NOMO-1 treated with DMSO at 0.1 percent for 48 hours (cell line): ENCODE measurements around the gene METTL25B.

ENCODE experiments used
- DNase-seq: peaks from one replicate; lab custom pipeline; 2025; ENCODE audit not compliant: unreplicated experiment; lab: John Stamatoyannopoulos, UW

METTL25B gene

DNA sequence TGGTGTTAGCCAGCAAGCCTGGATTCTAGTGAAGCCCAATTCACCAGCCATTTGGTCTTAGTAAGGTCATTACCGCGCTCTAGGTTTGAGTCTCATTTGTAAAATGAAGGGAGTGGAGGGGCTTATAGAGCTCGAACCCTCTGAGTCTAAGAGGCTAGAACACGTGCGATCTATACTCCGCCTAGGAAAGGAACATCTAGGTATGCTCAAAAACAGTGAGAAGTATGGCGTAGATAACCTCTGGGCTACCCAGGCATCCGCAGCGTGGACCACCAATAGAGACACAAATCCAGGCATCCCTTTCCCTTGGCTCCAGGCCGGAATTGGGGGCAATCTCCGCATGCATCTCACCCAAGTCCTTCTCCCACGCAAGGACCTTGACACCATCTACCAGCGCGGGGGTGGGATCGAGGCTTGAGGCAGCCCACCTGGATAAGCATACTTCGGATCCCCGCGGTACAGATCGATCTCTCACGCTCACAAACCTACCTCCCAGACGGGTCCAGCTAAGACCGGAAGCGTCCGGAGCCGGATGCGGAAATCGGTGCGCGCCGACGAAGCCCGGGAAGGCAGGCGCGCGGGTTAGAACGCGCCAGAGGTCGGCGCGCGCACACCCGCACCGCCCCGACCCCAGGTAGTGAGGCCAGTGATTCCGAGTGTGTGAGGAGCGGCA lies at the start of gene METTL25B:
TSS of gene METTL25B (plus strand) at position 544 of the 673 bp plus-strand sequence. CDS start 636 bp downstream, outside the sequence.
- peak; percentile 74 for DNase-seq

- DNase-seq = no peak
Observed at GRCh38 chr1:156680056-156680455, 48.2 kb upstream of the METTL25B start.

- no peak for DNase-seq
Observed at GRCh38 chr1:156681196-156681960, 46.9 kb upstream of the METTL25B start.

DNA sequence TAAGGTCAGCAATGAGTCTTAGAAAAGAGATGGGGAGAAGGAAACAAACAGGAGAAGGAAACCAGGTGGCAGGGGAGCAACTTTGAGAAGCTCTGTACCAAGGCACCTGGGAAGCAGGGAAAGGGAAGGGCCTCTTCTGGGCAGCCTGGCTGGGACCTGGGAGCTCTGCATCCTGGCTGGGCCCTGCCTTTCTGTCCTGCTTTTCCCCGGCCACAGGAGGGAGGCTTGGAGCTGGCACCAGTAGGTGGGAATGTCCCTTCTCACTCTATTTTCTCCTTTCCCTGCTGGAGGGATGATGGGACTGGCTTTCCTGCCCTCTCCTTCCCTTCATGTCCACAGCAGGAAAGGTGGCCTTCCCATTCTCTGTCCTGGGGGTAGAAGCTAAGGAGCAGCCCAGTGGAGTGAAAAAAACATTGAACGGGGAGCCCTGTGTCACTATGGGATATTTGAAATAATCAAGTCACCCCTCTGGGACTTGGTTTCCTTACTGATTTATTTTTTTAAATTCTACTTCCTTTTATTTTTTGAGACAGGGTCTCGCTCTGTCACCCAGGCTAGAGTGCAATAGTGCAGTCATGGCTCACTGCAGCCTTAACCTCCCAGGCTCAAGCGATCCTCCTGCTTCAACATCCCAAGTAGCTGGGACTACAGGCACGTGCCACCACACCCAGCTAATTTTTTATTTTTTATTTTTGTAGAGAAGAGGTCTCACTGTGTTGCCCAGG lies 45.9 kb upstream of the METTL25B start:
- no peak for DNase-seq

DNA sequence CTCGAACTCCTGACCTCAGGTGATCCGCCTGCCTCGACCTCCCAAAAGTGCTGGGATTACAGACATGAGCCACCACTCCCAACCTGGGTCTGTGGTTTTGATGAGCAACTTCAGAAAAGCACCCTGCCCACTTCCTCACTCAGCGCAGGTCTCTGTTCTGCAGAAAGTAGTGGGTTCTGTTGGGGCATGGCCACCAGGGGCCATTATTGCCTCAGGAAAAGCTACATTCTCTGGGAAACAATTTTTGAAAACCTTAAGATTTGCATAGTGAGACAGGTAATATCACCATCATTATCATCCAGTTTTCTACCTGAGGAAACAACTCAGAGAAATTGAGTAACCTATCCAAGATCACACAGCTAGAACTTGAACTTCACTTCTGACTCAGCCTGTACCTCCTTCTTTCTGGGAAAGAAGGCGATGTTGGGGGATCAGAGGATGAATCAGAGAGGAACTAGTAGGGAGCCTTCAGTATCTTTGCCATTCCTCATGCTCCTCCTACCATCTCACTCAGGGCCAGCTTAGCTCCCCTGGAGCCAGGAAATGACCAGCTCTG lies 44.0 kb upstream of the METTL25B start:
- DNase-seq = no peak

- peak; percentile 76 for DNase-seq
Observed at GRCh38 chr1:156689035-156689952, 39.0 kb upstream of the METTL25B start.

- no peak for DNase-seq
Observed at GRCh38 chr1:156689953-156690674, 38.2 kb upstream of the METTL25B start.

GRCh38 chr1:156690675-156691036 lies 37.6 kb upstream of the METTL25B start:
- no peak for DNase-seq

DNA sequence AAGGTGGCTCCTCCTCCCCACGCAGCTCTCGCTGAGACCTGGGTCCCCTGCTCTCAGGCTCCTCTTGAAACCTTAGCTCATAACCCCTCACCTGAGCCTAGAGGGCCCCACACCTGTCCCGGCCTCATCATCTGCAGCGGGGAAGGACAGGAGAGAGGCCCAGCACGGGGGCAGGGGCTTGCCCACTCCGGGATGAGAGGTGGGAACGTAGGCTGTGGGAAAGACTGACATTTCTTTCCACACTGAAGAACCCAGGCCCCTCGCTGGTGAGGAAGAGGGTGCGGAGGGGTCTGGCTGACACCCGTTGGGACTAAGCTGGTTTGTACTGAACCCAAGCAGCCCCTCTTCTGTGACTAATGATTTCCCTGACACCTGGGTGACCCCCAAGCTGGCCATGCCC lies 37.1 kb upstream of the METTL25B start:
- DNase-seq = no peak

GRCh38 chr1:156691665-156692440 lies 36.4 kb upstream of the METTL25B start:
- DNase-seq = no peak

GRCh38 chr1:156692441-156692924 lies 35.8 kb upstream of the METTL25B start:
- DNase-seq = no peak

DNA sequence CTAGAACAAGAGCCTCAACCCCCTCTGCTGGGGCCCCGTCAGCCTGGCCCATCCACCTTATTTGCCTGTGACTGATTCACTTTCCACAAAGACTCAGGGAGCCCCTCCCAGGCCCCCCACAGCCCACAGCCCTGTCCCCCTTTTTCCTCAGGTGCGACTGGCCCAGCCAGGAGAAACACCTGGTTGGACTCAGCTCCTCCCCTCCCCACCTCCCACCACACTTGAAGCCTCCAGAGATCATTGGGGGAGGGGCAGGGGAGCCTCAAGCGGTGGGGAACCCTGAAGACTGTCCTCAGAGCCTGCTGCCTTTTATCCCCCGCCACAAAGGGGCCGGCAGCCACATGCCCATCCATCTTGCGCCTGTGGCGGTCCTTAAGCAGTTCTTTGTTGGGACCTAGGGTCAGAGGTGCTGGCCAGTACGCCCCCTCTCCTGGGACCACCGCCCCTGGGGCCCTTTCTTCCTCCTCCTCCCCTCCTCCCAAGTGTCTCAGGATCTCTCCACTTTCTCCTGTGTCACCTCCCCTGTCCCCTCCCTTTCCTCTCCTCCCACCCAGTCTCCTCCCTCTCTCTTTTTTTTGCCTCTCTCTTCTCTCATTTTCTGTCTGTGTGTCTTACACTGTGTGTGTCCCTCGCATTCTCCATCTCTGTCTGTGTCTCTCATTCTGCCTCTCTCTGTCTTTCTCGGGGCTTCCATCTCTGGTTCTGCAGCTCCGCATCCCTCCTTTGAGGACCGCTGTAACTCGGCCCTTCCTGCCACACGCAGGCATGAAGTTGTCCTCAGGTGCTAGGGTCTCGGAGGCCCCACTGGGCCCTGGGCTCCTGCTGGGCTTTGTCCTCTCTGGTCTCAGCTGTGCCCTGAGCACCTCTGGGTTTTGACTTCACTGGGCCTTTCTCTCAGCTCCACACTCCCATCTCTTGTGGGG lies 35.1 kb upstream of the METTL25B start:
- DNase-seq = no peak

- no peak for DNase-seq
Observed at GRCh38 chr1:156693848-156694689, 34.2 kb upstream of the METTL25B start.

- DNase-seq = no peak
Observed at GRCh38 chr1:156694690-156694962, 33.6 kb upstream of the METTL25B start.

- no peak for DNase-seq
Observed at GRCh38 chr1:156696755-156697154, 31.5 kb upstream of the METTL25B start.

DNA sequence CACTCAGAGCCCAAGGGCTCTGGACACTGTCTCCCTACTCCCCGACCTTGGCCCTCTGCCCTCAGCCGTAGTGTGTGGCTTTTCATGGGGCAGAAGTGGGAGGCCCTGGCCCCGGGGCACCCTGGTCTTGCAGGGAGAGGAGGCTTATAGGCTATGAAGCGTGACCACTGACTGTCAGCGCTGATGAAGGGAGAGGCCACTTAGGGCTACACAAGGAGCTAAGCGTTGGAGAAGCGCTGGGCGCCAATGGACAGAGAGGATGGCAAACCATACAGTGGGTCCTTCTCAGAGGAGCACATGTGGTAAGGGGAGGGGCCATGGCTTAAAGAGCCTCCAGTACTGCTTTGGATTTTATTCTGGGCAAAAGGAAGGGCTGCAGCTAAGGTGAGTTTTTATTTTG lies 30.8 kb upstream of the METTL25B start:
- no peak for DNase-seq

DNA sequence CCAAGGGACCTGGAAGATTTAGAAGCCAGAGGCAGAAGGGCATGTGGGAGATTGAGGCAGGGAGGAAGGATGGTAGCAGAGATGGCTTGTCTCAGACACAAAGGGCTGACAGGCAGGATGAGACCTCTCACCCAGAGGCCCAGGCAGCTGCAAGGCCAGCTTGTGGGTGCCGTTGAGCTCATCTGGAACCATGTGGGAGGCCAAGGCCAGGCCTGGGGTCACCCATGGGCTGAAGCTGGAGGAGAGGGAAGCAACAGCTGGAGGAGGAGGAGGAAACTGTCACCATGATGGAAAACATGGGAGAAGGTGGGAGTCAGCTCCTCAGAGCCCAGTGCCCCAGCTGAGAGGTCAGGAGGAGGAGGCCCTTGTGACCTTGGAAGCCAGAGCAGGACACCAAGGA lies 29.3 kb upstream of the METTL25B start:
- no peak for DNase-seq
